ENCODE results near the gene PIAS1. TPM values are rescaled to one million over a fixed set of nuclear protein-coding genes. Genes with fewer than 3 reads are reported as not detected.
A peak's percentile ranks its signal among the peaks of the same experiment; 100 is the strongest.
"Not testable (repeated sequence)": the region's sequence is repeated elsewhere in the genome, so short reads cannot be mapped to it uniquely, and the experiment has no call there.

The PIAS1 gene
- total RNA-seq, 4 donors from 2014 or later, result 61.8 to 106 (median 86.3) TPM

DNA sequence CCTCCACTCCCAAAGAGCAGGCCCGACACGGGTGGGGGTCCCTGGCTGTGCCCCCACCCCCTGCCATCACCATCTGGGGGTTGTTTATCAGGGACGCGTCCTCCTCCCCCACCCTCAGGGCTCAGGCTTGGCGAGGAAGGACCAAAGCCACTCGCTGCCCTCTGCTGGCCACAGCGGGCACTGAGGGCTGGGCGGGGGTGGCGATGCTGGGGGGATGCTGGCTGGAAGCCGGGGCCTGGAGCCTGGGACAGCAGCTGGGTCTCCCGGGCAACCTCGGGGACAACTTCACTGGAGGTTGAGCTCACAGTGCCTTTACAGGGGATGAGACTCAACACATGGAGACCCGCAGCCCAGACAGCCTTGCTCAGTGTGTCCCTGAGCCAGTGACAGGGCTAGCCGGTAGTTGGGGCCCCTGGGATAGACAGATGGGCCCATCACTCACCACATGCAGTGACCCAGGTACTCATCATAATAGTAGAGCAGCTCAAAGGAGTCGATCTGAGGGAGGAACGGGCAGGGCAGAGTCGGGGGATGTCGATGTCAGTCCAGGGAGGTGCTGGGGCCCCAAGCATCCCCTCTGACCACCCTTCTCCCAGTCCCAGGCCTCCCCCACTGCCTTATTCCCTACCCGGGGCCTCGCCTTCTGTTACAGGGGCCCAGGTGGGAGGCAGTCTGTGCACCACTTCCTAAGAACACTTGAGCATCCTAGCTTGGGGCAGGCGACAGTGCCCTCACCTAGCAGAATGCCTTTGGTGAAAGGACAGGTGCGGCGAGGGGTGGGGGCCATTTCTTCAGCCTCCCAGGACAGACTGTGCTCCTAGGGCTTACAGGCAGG, 156.9 kb downstream of the PIAS1 start:
- no peaks in the 10 kb centered on the region for H3K27me3 ChIP-seq
- H3K9me3 ChIP-seq, result no peaks in the 10 kb centered on the region
- peak overlapping the region; percentile 1 to 74 (median 36) for H3K27ac ChIP-seq
- H3K4me3 ChIP-seq, result peak overlapping the region in 2 of 4 donors; percentile 14 to 42
- TF ChIP-seq POLR2A (IDR thresholded peaks at IDR 0.05) (no peak), EP300 (IDR thresholded peaks at IDR 0.05) (peak in 1 of 2 donors; percentile 40), CTCF (IDR thresholded peaks at IDR 0.05) (peak; percentile 84 to 97 (median 93))
- H3K4me1 ChIP-seq, result peaks cover 0 to 14% (median 5%) of the 10 kb centered on the region in 4 donors
- peaks cover 0 to 23% (median 0%) of the 10 kb centered on the region in 3 donors for H3K36me3 ChIP-seq
- 49 to 59% methylated on average over 14 to 16 of the region's 23 CpGs for WGBS, 2 donors
- DNase-seq (ENCODE audit: low spot score in 2 of 2), result peak; percentile 41 to 51

- WGBS, 2 donors, result 83 to 92% methylated on average over 10 to 14 of the region's 14 CpGs
- no peak for DNase-seq (ENCODE audit: low spot score in 2 of 2)
- H3K36me3 ChIP-seq, result peaks cover 0 to 23% (median 0%) of the 10 kb centered on the region in 3 donors
Observed at GRCh38 chr15:68211656-68212320, 157.7 kb downstream of the PIAS1 start.

GRCh38 chr15:68213491-68213845, 159.4 kb downstream of the PIAS1 start:
- H3K4me1 ChIP-seq, H3K27me3 ChIP-seq, H3K27ac ChIP-seq, H3K4me3 ChIP-seq, H3K9me3 ChIP-seq: not testable (repeated sequence)
- DNase-seq (ENCODE audit: low spot score in 2 of 2), result peak in 1 of 2 donors; percentile 4
- 93 to 94% methylated on average over 6 of the region's 6 CpGs for WGBS, 2 donors
- H3K36me3 ChIP-seq, result peaks cover 0 to 34% (median 0%) of the 10 kb centered on the region in 3 donors

More at GRCh38 chr15:68211656-68212320, 157.7 kb downstream of the PIAS1 start:
- no peaks in the 10 kb centered on the region for H3K9me3 ChIP-seq
- H3K27me3 ChIP-seq, result no peaks in the 10 kb centered on the region
- no peak overlapping the region for H3K27ac ChIP-seq
- no peak overlapping the region for H3K4me3 ChIP-seq
- no peak for TF ChIP-seq EP300 (IDR thresholded peaks at IDR 0.05)
- TF ChIP-seq POLR2A (IDR thresholded peaks at IDR 0.05), result no peak
- no peak for TF ChIP-seq CTCF (IDR thresholded peaks at IDR 0.05)
- H3K4me1 ChIP-seq, result peaks cover 0 to 9% (median 5%) of the 10 kb centered on the region in 4 donors

GRCh38 chr15:68213991-68214837, 160.1 kb downstream of the PIAS1 start:
- no peak overlapping the region for H3K4me3 ChIP-seq
- WGBS, 2 donors, result 92 to 93% methylated on average over 17 of the region's 17 CpGs
- peaks cover 0 to 37% (median 0%) of the 10 kb centered on the region in 3 donors for H3K36me3 ChIP-seq
- H3K27ac ChIP-seq, result no peak overlapping the region
- DNase-seq (ENCODE audit: low spot score in 2 of 2), result peak in 1 of 2 donors; percentile 5
- H3K9me3 ChIP-seq, result no peaks in the 10 kb centered on the region
- H3K4me1 ChIP-seq, result peaks cover 0 to 9% (median 5%) of the 10 kb centered on the region in 4 donors
- no peaks in the 10 kb centered on the region for H3K27me3 ChIP-seq
- TF ChIP-seq CTCF (IDR thresholded peaks at IDR 0.05), result no peak

DNA sequence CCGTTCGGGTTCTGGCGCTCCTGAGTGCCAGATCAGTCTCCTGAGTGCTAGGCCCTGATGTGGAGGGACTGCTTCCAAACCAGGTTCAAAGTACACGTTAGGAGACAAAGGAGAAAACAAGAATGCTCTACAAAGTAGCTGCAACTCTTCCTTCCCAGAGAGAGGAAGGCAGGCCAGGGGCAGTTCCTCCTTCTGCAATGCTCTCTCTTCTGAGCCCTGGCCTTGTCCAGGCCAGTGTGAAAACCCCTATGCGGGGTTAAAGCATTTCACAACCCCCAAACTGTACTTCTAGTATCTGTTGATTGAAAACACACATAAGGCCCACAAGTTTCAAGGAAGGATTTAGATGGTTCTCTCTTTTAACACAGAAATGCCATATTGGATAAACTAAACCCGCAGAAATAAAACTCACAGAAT, 160.7 kb downstream of the PIAS1 start:
- WGBS, 2 donors, result 88 to 90% methylated on average over 6 of the region's 6 CpGs
- no peak for DNase-seq (ENCODE audit: low spot score in 2 of 2)
- Histone ChIP-seq H3K36me3 (peaks cover 0 to 37% (median 0%) of the 10 kb centered on the region in 3 donors), H3K27me3 (no peaks in the 10 kb centered on the region), H3K4me3 (no peak overlapping the region), H3K4me1 (peaks cover 0 to 9% (median 5%) of the 10 kb centered on the region in 4 donors), H3K9me3 (no peaks in the 10 kb centered on the region), H3K27ac (no peak overlapping the region)
- TF ChIP-seq CTCF (IDR thresholded peaks at IDR 0.05) (no peak), POLR2A (IDR thresholded peaks at IDR 0.05) (no peak), EP300 (IDR thresholded peaks at IDR 0.05) (no peak)

Measured in tibial nerve (tissue), 4 donors.